K562 (cell line): ENCODE measurements around the gene RTL10. TPM values are rescaled to one million over a fixed set of nuclear protein-coding genes. Genes with fewer than 3 reads are reported as not detected.
A peak's percentile ranks its signal among the peaks of the same experiment; 100 is the strongest.

ENCODE experiments used
- CBX2 ChIP-seq: fragments of 200-600 bp; sonication (generic); IDR thresholded peaks from one replicate; pipeline ENCODE4 v1.6.1; 2012; ENCODE audit warnings: mild to moderate bottlenecking, low read length, inconsistent platforms; ENCODE audit not compliant: insufficient read depth, poor library complexity, severe bottlenecking
- E2F6 ChIP-seq, 2 experiments: IDR thresholded peaks; 2 replicates each; pipeline ENCODE4 v1.6.1; 2011; ENCODE audit warnings: borderline replicate concordance in 1 of 2, control low read depth in 1 of 2, low read depth in 1 of 2, low read length in 1 of 2, mild to moderate bottlenecking in 1 of 2, mixed read lengths in 1 of 2, moderate library complexity in 1 of 2; ENCODE audit not compliant: insufficient read depth in 1 of 2, insufficient read length in 1 of 2, poor library complexity in 1 of 2, severe bottlenecking in 1 of 2; ENCODE audit errors: extremely low read depth in 1 of 2
- HSF4 ChIP-seq: fragments of 250-450 bp; sonication (Bioruptor Pico); IDR thresholded peaks from 2 replicates; pipeline ENCODE4 v2.1.2; 2022; ENCODE audit warnings: mild to moderate bottlenecking, moderate library complexity, borderline replicate concordance
- MBD2 ChIP-seq: sonication (generic); IDR thresholded peaks from 2 replicates; pipeline ENCODE4 v1.6.1; 2016; ENCODE audit warnings: low read depth, borderline replicate concordance
- MCM2 ChIP-seq: fragments of 450-650 bp; IDR thresholded peaks from 2 replicates; pipeline ENCODE4 v1.6.1; 2017; ENCODE audit warnings: low read depth, mild to moderate bottlenecking
- NFRKB ChIP-seq: fragments of 450-650 bp; IDR thresholded peaks from 2 replicates; pipeline ENCODE4 v1.6.1; 2016; ENCODE audit warnings: low read depth
- PHF8 ChIP-seq: fragments of 200-600 bp; sonication (generic); IDR thresholded peaks from 2 replicates; pipeline ENCODE4 v1.6.1; 2012; ENCODE audit warnings: mixed run types, mild to moderate bottlenecking, inconsistent platforms, low read length, moderate library complexity, borderline replicate concordance
- POLR2G ChIP-seq: fragments of 200-400 bp; formaldehyde crosslinking; IDR thresholded peaks from 2 replicates; pipeline ENCODE4 v1.6.1; 2017; ENCODE audit warnings: low read depth, mild to moderate bottlenecking, antibody characterized with exemption, low read length, moderate library complexity
- RAD21 ChIP-seq, 2 experiments: fragments of 250-450 bp in 1 of 2; fragments of 450-650 bp in 1 of 2; sonication (Bioruptor Pico) in 1 of 2; formaldehyde crosslinking in 1 of 2; IDR thresholded peaks in 1 of 2; conservative IDR thresholded peaks in 1 of 2; 2 replicates each; pipeline versions ENCODE4 v1.4.0 to v1.8.0; 2020 to 2022; ENCODE audit warnings: mild to moderate bottlenecking in 2 of 2, moderate library complexity in 1 of 2
- SMARCA4 ChIP-seq: fragments of 450-650 bp; IDR thresholded peaks from 2 replicates; pipeline ENCODE4 v1.6.1; 2016
- SOX6 ChIP-seq: fragments of 450-650 bp; IDR thresholded peaks from 2 replicates; pipeline ENCODE4 v1.6.1; 2014; ENCODE audit warnings: mild to moderate bottlenecking
- SRSF1 ChIP-seq: fragments of 200-400 bp; formaldehyde crosslinking; IDR thresholded peaks from 2 replicates; pipeline ENCODE4 v1.6.1; 2017; ENCODE audit warnings: mild to moderate bottlenecking, low read depth, low read length, moderate library complexity
- ZNF184 ChIP-seq: sonication (generic); formaldehyde crosslinking; IDR thresholded peaks from 2 replicates; pipeline ENCODE4 v1.5.0; 2020; ENCODE audit warnings: missing genetic modification reagents
- ZNF41 ChIP-seq: fragments of 250-450 bp; sonication (Bioruptor Pico); conservative IDR thresholded peaks from 2 replicates; pipeline ENCODE4 v1.4.0; 2020; ENCODE audit warnings: mild to moderate bottlenecking
- ZSCAN32 ChIP-seq: fragments of 450-650 bp; formaldehyde crosslinking; IDR thresholded peaks from 2 replicates; pipeline ENCODE4 v1.4.0; 2020; ENCODE audit warnings: mild to moderate bottlenecking, moderate library complexity
- polyA plus RNA-seq, 8 experiments: library from polyadenylated mRNA; depleted of rRNA in 4 of 8; stranded (reverse) in 5 of 8; unstranded in 3 of 8; fragments of >200 nt; fragmentation: Nextera tagmentation in 2 of 8; fragmentation: Illumina TruSeq in 1 of 8; extraction: Ambion mirVana in 2 of 8; extraction: Trizol in 1 of 8; gene quantifications; 2 replicates each; pipeline versions ENCODE4 v1.2.1 to v1.2.3, GENCODE V29; 2011 to 2014; ENCODE audit warnings: inconsistent platforms in 1 of 8, missing spikeins in 1 of 8
- total RNA-seq, 7 experiments: library from RNA; depleted of rRNA in 6 of 7; stranded (reverse); fragments of >200 nt in 6 of 7; fragmentation: Illumina TruSeq in 2 of 7; extraction: Trizol in 2 of 7; gene quantifications; 2 replicates each; pipeline versions ENCODE4 v1.2.1 to v1.2.3, GENCODE V29; 2011 to 2021; ENCODE audit warnings: low replicate concordance in 1 of 7
- TF ChIP-seq, protein P1 (sequence below): IDR thresholded peaks from 3 replicates; pipeline ENCODE4 v1.6.1; 2011; ENCODE audit warnings: borderline replicate concordance, mild to moderate bottlenecking, moderate library complexity; ENCODE audit not compliant: insufficient read length; ENCODE audit errors: extremely low read depth
- TF ChIP-seq, protein P2 (sequence below): fragments of 250-450 bp; sonication (Bioruptor Pico); IDR thresholded peaks from 2 replicates; pipeline ENCODE4 v1.8.0; 2021; ENCODE audit warnings: mild to moderate bottlenecking, moderate library complexity

RTL10 gene
- total and polyA plus RNA-seq, 9 of the 15 experiments (the other 6 are each of a cell fraction or from before 2014, with no cell fraction given), result 19.8 to 75.5 (median 32.5) TPM

- TF ChIP-seq, protein P1, sequence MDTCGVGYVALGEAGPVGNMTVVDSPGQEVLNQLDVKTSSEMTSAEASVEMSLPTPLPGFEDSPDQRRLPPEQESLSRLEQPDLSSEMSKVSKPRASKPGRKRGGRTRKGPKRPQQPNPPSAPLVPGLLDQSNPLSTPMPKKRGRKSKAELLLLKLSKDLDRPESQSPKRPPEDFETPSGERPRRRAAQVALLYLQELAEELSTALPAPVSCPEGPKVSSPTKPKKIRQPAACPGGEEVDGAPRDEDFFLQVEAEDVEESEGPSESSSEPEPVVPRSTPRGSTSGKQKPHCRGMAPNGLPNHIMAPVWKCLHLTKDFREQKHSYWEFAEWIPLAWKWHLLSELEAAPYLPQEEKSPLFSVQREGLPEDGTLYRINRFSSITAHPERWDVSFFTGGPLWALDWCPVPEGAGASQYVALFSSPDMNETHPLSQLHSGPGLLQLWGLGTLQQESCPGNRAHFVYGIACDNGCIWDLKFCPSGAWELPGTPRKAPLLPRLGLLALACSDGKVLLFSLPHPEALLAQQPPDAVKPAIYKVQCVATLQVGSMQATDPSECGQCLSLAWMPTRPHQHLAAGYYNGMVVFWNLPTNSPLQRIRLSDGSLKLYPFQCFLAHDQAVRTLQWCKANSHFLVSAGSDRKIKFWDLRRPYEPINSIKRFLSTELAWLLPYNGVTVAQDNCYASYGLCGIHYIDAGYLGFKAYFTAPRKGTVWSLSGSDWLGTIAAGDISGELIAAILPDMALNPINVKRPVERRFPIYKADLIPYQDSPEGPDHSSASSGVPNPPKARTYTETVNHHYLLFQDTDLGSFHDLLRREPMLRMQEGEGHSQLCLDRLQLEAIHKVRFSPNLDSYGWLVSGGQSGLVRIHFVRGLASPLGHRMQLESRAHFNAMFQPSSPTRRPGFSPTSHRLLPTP, result no peak
- no peak for TF ChIP-seq ZNF184 (CRISPR knock-in tag)
- TF ChIP-seq SRSF1, result no peak
- TF ChIP-seq POLR2G, result 0 out of 2 replicates have a peak, but pooled peaks have one; percentile 6
- TF ChIP-seq ZSCAN32 (CRISPR knock-in tag), result no peak
- TF ChIP-seq NFRKB, result 0 out of 2 replicates have a peak, but pooled peaks have one; percentile 49
- TF ChIP-seq E2F6 (IDR thresholded peaks at IDR 0.05; ENCODE audit: borderline replicate concordance in 1 of 2, extremely low read depth in 1 of 2, insufficient read depth in 1 of 2, insufficient read length in 1 of 2, low read depth in 1 of 2, low read length in 1 of 2, poor library complexity in 1 of 2, severe bottlenecking in 1 of 2), result no peak
- TF ChIP-seq SMARCA4, result no peak
- no peak for TF ChIP-seq SOX6
- TF ChIP-seq RAD21 (CRISPR knock-in tag; conservative IDR thresholded peaks at IDR 0.05 in 1 of 2, IDR thresholded peaks at IDR 0.05 in 1 of 2), result no peak
- no peak for TF ChIP-seq MCM2
- TF ChIP-seq PHF8, result 0 out of 2 replicates have a peak, but pooled peaks have one; percentile 17
- TF ChIP-seq CBX2, result no peak
- TF ChIP-seq, protein P2, sequence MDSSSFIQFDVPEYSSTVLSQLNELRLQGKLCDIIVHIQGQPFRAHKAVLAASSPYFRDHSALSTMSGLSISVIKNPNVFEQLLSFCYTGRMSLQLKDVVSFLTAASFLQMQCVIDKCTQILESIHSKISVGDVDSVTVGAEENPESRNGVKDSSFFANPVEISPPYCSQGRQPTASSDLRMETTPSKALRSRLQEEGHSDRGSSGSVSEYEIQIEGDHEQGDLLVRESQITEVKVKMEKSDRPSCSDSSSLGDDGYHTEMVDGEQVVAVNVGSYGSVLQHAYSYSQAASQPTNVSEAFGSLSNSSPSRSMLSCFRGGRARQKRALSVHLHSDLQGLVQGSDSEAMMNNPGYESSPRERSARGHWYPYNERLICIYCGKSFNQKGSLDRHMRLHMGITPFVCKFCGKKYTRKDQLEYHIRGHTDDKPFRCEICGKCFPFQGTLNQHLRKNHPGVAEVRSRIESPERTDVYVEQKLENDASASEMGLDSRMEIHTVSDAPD (CRISPR knock-in tag), result no peak
- no peak for TF ChIP-seq ZNF41 (CRISPR knock-in tag)
- no peak for TF ChIP-seq MBD2
- no peak for TF ChIP-seq HSF4
These were observed 31.3 kb downstream of the RTL10 start (continued) for GRCh38 chr22:19823191-19823901.
